ENCODE data around the gene BAIAP2. TPM values are rescaled to one million over a fixed set of nuclear protein-coding genes. Genes with fewer than 3 reads are reported as not detected.

BAIAP2 gene
- total and polyA plus RNA-seq, 2 of the 13 experiments (the other 11 are each of a cell fraction or from before 2014, with no cell fraction given): 22.5 to 24.0 TPM

GRCh38 chr17:81037798-81038733 is 3.1 kb downstream of the BAIAP2 start (continued):
- no peak for TF ChIP-seq ZNF83 (CRISPR knock-in tag; IDR thresholded peaks at IDR 0.05; ENCODE audit: borderline replicate concordance)
- no peak for TF ChIP-seq WIZ (CRISPR knock-in tag; IDR thresholded peaks at IDR 0.05)
- no peak for TF ChIP-seq SATB2 (CRISPR knock-in tag; IDR thresholded peaks at IDR 0.05)
- no peak for TF ChIP-seq FOSL2 (CRISPR knock-in tag; IDR thresholded peaks at IDR 0.05)
- TF ChIP-seq SCMH1 (CRISPR knock-in tag; IDR thresholded peaks at IDR 0.05; ENCODE audit: borderline replicate concordance): no peak
- TF ChIP-seq ZBTB33 (CRISPR knock-in tag; IDR thresholded peaks at IDR 0.05): peak; percentile 77
- 0 out of 2 replicates have a peak, but pooled peaks have one; percentile 10 for TF ChIP-seq UBTF (CRISPR knock-in tag; IDR thresholded peaks at IDR 0.05)
- TF ChIP-seq KDM5B (CRISPR knock-in tag; IDR thresholded peaks at IDR 0.05; ENCODE audit: borderline replicate concordance): peak; percentile 39; the same call in 1 of the 2 replicates
- no peak for TF ChIP-seq ZNF713 (CRISPR knock-in tag; IDR thresholded peaks at IDR 0.05)
- TF ChIP-seq HOXA3 (CRISPR knock-in tag; IDR thresholded peaks at IDR 0.05): peak; percentile 7; the same call in 1 of the 2 replicates
- no peak for TF ChIP-seq NCOA1 (CRISPR knock-in tag; IDR thresholded peaks at IDR 0.05)
- peak; percentile 94 for TF ChIP-seq ZXDC (CRISPR knock-in tag; IDR thresholded peaks at IDR 0.05)
- peak; percentile 3; the same call in 1 of the 2 replicates for TF ChIP-seq ZBTB37 (CRISPR knock-in tag; IDR thresholded peaks at IDR 0.05)
- TF ChIP-seq HIVEP1 (CRISPR knock-in tag; IDR thresholded peaks at IDR 0.05): 0 out of 2 replicates have a peak, but pooled peaks have one; percentile 27
- TF ChIP-seq ZMYM4 (CRISPR knock-in tag; IDR thresholded peaks at IDR 0.05): peak; percentile 14; the same call in 1 of the 2 replicates
- TF ChIP-seq LCORL (IDR thresholded peaks at IDR 0.05): no peak
- TF ChIP-seq LCORL (CRISPR knock-in tag; IDR thresholded peaks at IDR 0.05): peak; percentile 53; the same call in 1 of the 2 replicates
- TF ChIP-seq ZEB1 (IDR thresholded peaks at IDR 0.05; ENCODE audit: insufficient replicate concordance, low read depth): peak; percentile 36
- TF ChIP-seq ZNF10 (CRISPR knock-in tag; IDR thresholded peaks at IDR 0.05; ENCODE audit: borderline replicate concordance, low read depth): no peak
- 0 out of 2 replicates have a peak, but pooled peaks have one; percentile 28 for TF ChIP-seq ZNF33B (CRISPR knock-in tag; IDR thresholded peaks at IDR 0.05)
- no peak for TF ChIP-seq CENPX (CRISPR knock-in tag; IDR thresholded peaks at IDR 0.05)
